ENCODE measurements around the gene NPIPB2.
A peak's percentile ranks its signal among the peaks of the same experiment; 100 is the strongest.
"Not testable (repeated sequence)": the region's sequence is repeated elsewhere in the genome, so short reads cannot be mapped to it uniquely, and the experiment has no call there.

The NPIPB2 gene

GRCh38 chr16:11956558-11956957, 14.7 kb upstream of the NPIPB2 start:
- no peak for DNase-seq (ENCODE audit: low read depth)
- no peak overlapping the region for H3K4me3 ChIP-seq (ENCODE audit: low read length)
- no peak for TF ChIP-seq CTCF (conservative IDR thresholded peaks at IDR 0.05; ENCODE audit: low read depth, low read length)

- DNase-seq (ENCODE audit: low read depth) = no peak
- no peak for TF ChIP-seq CTCF (conservative IDR thresholded peaks at IDR 0.05; ENCODE audit: low read depth, low read length)
- H3K4me3 ChIP-seq (ENCODE audit: low read length) = no peak overlapping the region
These were observed 13.9 kb upstream of the NPIPB2 start for GRCh38 chr16:11955713-11956123.

GRCh38 chr16:11953576-11953975, 11.7 kb upstream of the NPIPB2 start:
- not testable (repeated sequence) for H3K4me3 ChIP-seq (ENCODE audit: low read length); DNase-seq (ENCODE audit: low read depth)

GRCh38 chr16:11950388-11950787, 8.5 kb upstream of the NPIPB2 start:
- no peak for TF ChIP-seq CTCF (conservative IDR thresholded peaks at IDR 0.05; ENCODE audit: low read depth, low read length)
- H3K4me3 ChIP-seq (ENCODE audit: low read length) = no peak overlapping the region
- no peak for DNase-seq (ENCODE audit: low read depth)

- peak; percentile 56 for TF ChIP-seq CTCF (conservative IDR thresholded peaks at IDR 0.05; ENCODE audit: low read depth, low read length)
- no peak overlapping the region for H3K4me3 ChIP-seq (ENCODE audit: low read length)
- no peak for DNase-seq (ENCODE audit: low read depth)
These were observed 7.7 kb upstream of the NPIPB2 start for GRCh38 chr16:11949527-11949926.

GRCh38 chr16:11948819-11949218, 7.0 kb upstream of the NPIPB2 start:
- DNase-seq (ENCODE audit: low read depth) = no peak
- H3K4me3 ChIP-seq (ENCODE audit: low read length) = no peak overlapping the region
- TF ChIP-seq CTCF (conservative IDR thresholded peaks at IDR 0.05; ENCODE audit: low read depth, low read length) = no peak

GRCh38 chr16:11946433-11946832, 4.6 kb upstream of the NPIPB2 start:
- no peak for TF ChIP-seq CTCF (conservative IDR thresholded peaks at IDR 0.05; ENCODE audit: low read depth, low read length)
- H3K4me3 ChIP-seq (ENCODE audit: low read length) = no peak overlapping the region
- DNase-seq (ENCODE audit: low read depth) = no peak

- H3K4me3 ChIP-seq (ENCODE audit: low read length); DNase-seq (ENCODE audit: low read depth): not testable (repeated sequence)
These were observed 14.5 kb downstream of the NPIPB2 start for GRCh38 chr16:11927350-11927749.

GRCh38 chr16:11924046-11924445, 17.8 kb downstream of the NPIPB2 start:
- not testable (repeated sequence) for H3K4me3 ChIP-seq (ENCODE audit: low read length); DNase-seq (ENCODE audit: low read depth)

Measured in retinal pigment epithelial cell (primary cell).